Measurements from ENCODE around the gene CXCL10.
"Not testable (repeated sequence)": the region's sequence is repeated elsewhere in the genome, so short reads cannot be mapped to it uniquely, and the experiment has no call there.

The CXCL10 gene
- 0.12 to 32.3 reads per million in 2 experiments for total RNA-seq

GRCh38 chr4:76023389-76023788 is at the start of gene CXCL10:
TSS of gene CXCL10 (minus strand) at chr4:76023497. CDS start at chr4:76023431, 66 bp downstream.
- no peak for DNase-seq (ENCODE audit: low read depth)

GRCh38 chr4:76072760-76073159 is 49.5 kb upstream of the CXCL10 start:
- no peak for DNase-seq (ENCODE audit: low read depth)

- peak; percentile 56 for DNase-seq (ENCODE audit: low read depth)
Observed at GRCh38 chr4:76067652-76068286, 44.5 kb upstream of the CXCL10 start.

- DNase-seq (ENCODE audit: low read depth): no peak
Observed at GRCh38 chr4:76066546-76066945, 43.2 kb upstream of the CXCL10 start.

GRCh38 chr4:76061982-76062381 is 38.7 kb upstream of the CXCL10 start:
- no peak for DNase-seq (ENCODE audit: low read depth)

- no peak for DNase-seq (ENCODE audit: low read depth)
Observed at GRCh38 chr4:76061421-76061820, 38.1 kb upstream of the CXCL10 start.

- no peak for DNase-seq (ENCODE audit: low read depth)
Observed at GRCh38 chr4:76060506-76060905, 37.2 kb upstream of the CXCL10 start.

- no peak for DNase-seq (ENCODE audit: low read depth)
Observed at GRCh38 chr4:76059750-76060149, 36.5 kb upstream of the CXCL10 start.

GRCh38 chr4:76058888-76059426 is 35.7 kb upstream of the CXCL10 start:
- DNase-seq (ENCODE audit: low read depth): no peak

- DNase-seq (ENCODE audit: low read depth): no peak
Observed at GRCh38 chr4:76058302-76058701, 35.0 kb upstream of the CXCL10 start.

- no peak for DNase-seq (ENCODE audit: low read depth)
Observed at GRCh38 chr4:76055421-76055820, 32.1 kb upstream of the CXCL10 start.

GRCh38 chr4:76055016-76055415 is 31.7 kb upstream of the CXCL10 start:
- no peak for DNase-seq (ENCODE audit: low read depth)

- DNase-seq (ENCODE audit: low read depth): no peak
Observed at GRCh38 chr4:76053730-76054129, 30.4 kb upstream of the CXCL10 start.

- DNase-seq (ENCODE audit: low read depth): not testable (repeated sequence)
Observed at GRCh38 chr4:76050560-76051050, 27.3 kb upstream of the CXCL10 start.

- not testable (repeated sequence) for DNase-seq (ENCODE audit: low read depth)
Observed at GRCh38 chr4:76049860-76050416, 26.6 kb upstream of the CXCL10 start.

- not testable (repeated sequence) for DNase-seq (ENCODE audit: low read depth)
Observed at GRCh38 chr4:76044686-76045085, 21.4 kb upstream of the CXCL10 start.

- not testable (repeated sequence) for DNase-seq (ENCODE audit: low read depth)
Observed at GRCh38 chr4:76043306-76043705, 20.0 kb upstream of the CXCL10 start.

- DNase-seq (ENCODE audit: low read depth): not testable (repeated sequence)
Observed at GRCh38 chr4:76042241-76042998, 19.1 kb upstream of the CXCL10 start.

- no peak for DNase-seq (ENCODE audit: low read depth)
Observed at GRCh38 chr4:76036855-76037254, 13.6 kb upstream of the CXCL10 start.

- no peak for DNase-seq (ENCODE audit: low read depth)
Observed at GRCh38 chr4:76035799-76036380, 12.6 kb upstream of the CXCL10 start, which contains the start of gene CXCL11. TSS of gene CXCL11 (minus strand) at chr4:76036070. CDS start at chr4:76035987, 83 bp downstream.

GRCh38 chr4:76035141-76035540 is 11.8 kb upstream of the CXCL10 start:
- no peak for DNase-seq (ENCODE audit: low read depth)

- DNase-seq (ENCODE audit: low read depth): no peak
Observed at GRCh38 chr4:76029300-76029699, 6.0 kb upstream of the CXCL10 start.
